GM12892 (cell line): ENCODE measurements around the gene CD160.

Source experiments
- POLR2A ChIP-seq: IDR thresholded peaks from 2 replicates; pipeline ENCODE4 v1.6.1; 2011; ENCODE audit warnings: low read depth, low read length, control low read depth
- POLR2AphosphoS5 ChIP-seq: IDR thresholded peaks from 2 replicates; pipeline ENCODE4 v1.6.1; 2011; ENCODE audit warnings: low read depth, low read length, control low read depth

DNA sequence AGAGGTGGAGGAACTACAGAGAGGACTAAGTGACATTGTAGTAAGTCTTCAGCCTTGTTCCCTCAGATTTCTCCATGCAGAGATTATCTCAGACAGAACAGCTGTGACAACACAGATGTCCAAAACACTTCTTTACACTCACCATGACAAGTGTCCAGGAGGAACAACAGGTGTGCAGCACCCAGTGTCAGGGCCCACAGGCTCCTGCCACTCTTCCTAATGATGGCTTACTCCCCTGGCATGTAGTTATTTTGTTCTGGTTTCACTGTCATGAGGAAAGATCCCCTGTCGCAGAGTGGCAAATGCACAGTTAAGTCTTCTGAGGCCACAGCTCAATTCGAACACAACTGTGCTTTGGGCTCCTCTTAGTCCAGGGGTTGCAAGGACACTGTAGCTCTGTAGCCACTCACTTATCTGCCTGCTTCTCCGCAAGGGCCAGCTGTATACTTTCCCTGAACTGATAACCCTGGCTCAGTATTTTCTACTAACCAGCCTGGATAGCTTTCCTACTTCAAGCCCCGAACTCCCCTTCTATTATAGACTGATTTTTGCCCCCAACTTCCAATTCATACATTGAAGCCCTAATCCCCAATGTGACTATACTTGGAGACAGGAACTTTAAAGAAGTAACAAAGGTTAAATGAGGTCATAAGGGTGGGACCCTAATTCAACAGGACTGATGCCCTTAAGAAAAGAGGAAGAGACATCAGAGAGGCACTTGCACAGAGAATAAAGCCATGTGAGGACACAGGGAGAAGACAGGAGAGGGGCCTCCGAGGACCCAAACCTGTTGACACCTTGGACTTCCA is 23.3 kb upstream of the CD160 start:
- TF ChIP-seq POLR2A (no peak), POLR2AphosphoS5 (no peak)
